Erythroblast (primary cell): ENCODE results near the gene EYS.

Experiments
- GATA1 ChIP-seq: IDR thresholded peaks from 2 replicates; pipeline ENCODE4 v1.6.1; 2011; ENCODE audit warnings: low read depth, mild to moderate bottlenecking, control low read depth, low read length, moderate library complexity
- POLR2A ChIP-seq: IDR thresholded peaks from 2 replicates; pipeline ENCODE4 v1.6.1; 2011; ENCODE audit warnings: mild to moderate bottlenecking, low read length

GRCh38 chr6:63745784-63746183 is 1961.2 kb downstream of the EYS start:
- no peak for TF ChIP-seq POLR2A
- no peak for TF ChIP-seq GATA1
